Loucy (cell line): ENCODE results near the gene TMTC4.

Experiments
- H2AFZ ChIP-seq: fragments of 200-600 bp; sonication (generic); 2 replicates; pipeline ENCODE4 v1.6.0; 2016; ENCODE audit warnings: antibody characterized with exemption, mild to moderate bottlenecking, low read length, moderate library complexity
- H3F3A ChIP-seq: fragments of 200-600 bp; 2 replicates; pipeline ENCODE4 v1.6.0; 2016; ENCODE audit warnings: antibody characterized with exemption, low read depth, mild to moderate bottlenecking
- H3K27me3 ChIP-seq: fragments of 200-600 bp; sonication (generic); 2 replicates; pipeline ENCODE4 v1.6.1; 2014; ENCODE audit warnings: low read length, mild to moderate bottlenecking; ENCODE audit not compliant: insufficient read depth, poor library complexity, severe bottlenecking
- H3K36me3 ChIP-seq: fragments of 200-600 bp; sonication (generic); 2 replicates; pipeline ENCODE4 v1.6.1; 2016; ENCODE audit warnings: low read length; ENCODE audit not compliant: insufficient read depth
- H3K4me1 ChIP-seq: fragments of 200-600 bp; sonication (generic); 2 replicates; pipeline ENCODE4 v1.5.1; 2014; ENCODE audit warnings: low read length, mild to moderate bottlenecking; ENCODE audit not compliant: insufficient read depth, poor library complexity, severe bottlenecking
- H3K4me2 ChIP-seq: fragments of 200-600 bp; sonication (generic); 2 replicates; pipeline ENCODE4 v1.6.0; 2014; ENCODE audit warnings: antibody characterized with exemption, low read length, low read depth, mild to moderate bottlenecking; ENCODE audit not compliant: poor library complexity, severe bottlenecking
- H3K4me3 ChIP-seq: fragments of 200-600 bp; sonication (generic); 2 replicates; pipeline ENCODE4 v1.5.1; 2014; ENCODE audit warnings: low read length, mild to moderate bottlenecking, mixed read lengths; ENCODE audit not compliant: poor library complexity, severe bottlenecking
- H3K79me2 ChIP-seq: fragments of 200-600 bp; sonication (generic); 2 replicates; pipeline ENCODE4 v1.6.1; 2014; ENCODE audit warnings: low read length; ENCODE audit not compliant: insufficient read depth
- H3K9ac ChIP-seq: fragments of 200-600 bp; sonication (generic); 2 replicates; pipeline ENCODE4 v1.6.0; 2014; ENCODE audit warnings: mild to moderate bottlenecking, low read depth, low read length, moderate library complexity; ENCODE audit not compliant: poor library complexity, severe bottlenecking
- H3K9me2 ChIP-seq: fragments of 200-600 bp; sonication (generic); replicated peaks from 2 replicates; pipeline ENCODE4 v1.6.1; 2016; ENCODE audit warnings: low read depth, low read length, mixed read lengths
- H3K9me3 ChIP-seq: fragments of 200-600 bp; sonication (generic); 2 replicates; pipeline ENCODE4 v1.6.1; 2014; ENCODE audit warnings: mild to moderate bottlenecking, antibody characterized with exemption, low read length, low read depth; ENCODE audit not compliant: insufficient read depth
- H4K20me1 ChIP-seq: fragments of 200-600 bp; sonication (generic); 2 replicates; pipeline ENCODE4 v1.6.0; 2014; ENCODE audit warnings: antibody characterized with exemption, low read length, mild to moderate bottlenecking; ENCODE audit not compliant: insufficient read depth, poor library complexity, severe bottlenecking
- CTCF ChIP-seq: fragments of 200-600 bp; sonication (generic); conservative IDR thresholded peaks from 2 replicates; pipeline ENCODE4 v1.5.1; 2014; ENCODE audit warnings: mild to moderate bottlenecking, antibody characterized with exemption, low read length
- EZH2phosphoT487 ChIP-seq: fragments of 200-600 bp; IDR thresholded peaks from 2 replicates; pipeline ENCODE4 v1.6.1; 2018; ENCODE audit warnings: antibody characterized with exemption, mild to moderate bottlenecking, moderate library complexity, borderline replicate concordance

The TMTC4 gene

GRCh38 chr13:100662468-100663211 lies 12.0 kb downstream of the TMTC4 start:
- H4K20me1 ChIP-seq = no peaks in the 10 kb centered on the region
- no peaks in the 10 kb centered on the region for H3F3A ChIP-seq
- no peaks in the 10 kb centered on the region for H3K9me2 ChIP-seq
- H2AFZ ChIP-seq = no peak overlapping the region
- H3K27me3 ChIP-seq = no peaks in the 10 kb centered on the region
- no peak overlapping the region for H3K4me2 ChIP-seq
- H3K9me3 ChIP-seq = no peaks in the 10 kb centered on the region
- H3K79me2 ChIP-seq = no peaks in the 10 kb centered on the region
- H3K36me3 ChIP-seq = peaks cover 36% of the 10 kb centered on the region; the same call in 1 of the 2 replicates
- H3K9ac ChIP-seq = no peak overlapping the region
- H3K4me3 ChIP-seq = no peak overlapping the region
- peaks cover 19% of the 10 kb centered on the region for H3K4me1 ChIP-seq
- TF ChIP-seq CTCF (no peak), EZH2phosphoT487 (no peak)

GRCh38 chr13:100660761-100661160 lies 13.8 kb downstream of the TMTC4 start:
- TF ChIP-seq CTCF (no peak), EZH2phosphoT487 (no peak)
- no peaks in the 10 kb centered on the region for H3K27me3 ChIP-seq

GRCh38 chr13:100659578-100659977 lies 15.0 kb downstream of the TMTC4 start:
- H3K36me3 ChIP-seq = peaks cover 35% of the 10 kb centered on the region; the same call in 1 of the 2 replicates
- H3K4me1 ChIP-seq = peaks cover 27% of the 10 kb centered on the region
- no peaks in the 10 kb centered on the region for H3F3A ChIP-seq
- peak overlapping the region; percentile 36 for H3K9ac ChIP-seq
- H3K4me3 ChIP-seq = no peak overlapping the region
- H2AFZ ChIP-seq = no peak overlapping the region
- H3K79me2 ChIP-seq = no peaks in the 10 kb centered on the region
- peak; percentile 33; the same call in 1 of the 2 replicates for TF ChIP-seq CTCF
- no peak for TF ChIP-seq EZH2phosphoT487
- peak overlapping the region; percentile 62 for H3K4me2 ChIP-seq
- H4K20me1 ChIP-seq = no peaks in the 10 kb centered on the region
- H3K9me3 ChIP-seq = no peaks in the 10 kb centered on the region
- no peaks in the 10 kb centered on the region for H3K9me2 ChIP-seq
- H3K27me3 ChIP-seq = no peaks in the 10 kb centered on the region

More at GRCh38 chr13:100660761-100661160, 13.8 kb downstream of the TMTC4 start:
- Histone ChIP-seq H3K4me2 (no peak overlapping the region), H3K4me1 (peaks cover 27% of the 10 kb centered on the region), H3K9me3 (no peaks in the 10 kb centered on the region), H3K9ac (no peak overlapping the region), H3K79me2 (no peaks in the 10 kb centered on the region), H4K20me1 (no peaks in the 10 kb centered on the region), H2AFZ (no peak overlapping the region), H3K9me2 (no peaks in the 10 kb centered on the region), H3K36me3 (peaks cover 32% of the 10 kb centered on the region; the same call in 1 of the 2 replicates), H3K4me3 (no peak overlapping the region), H3F3A (no peaks in the 10 kb centered on the region)
